ENCODE data around the gene GGN. TPM values are rescaled to one million over a fixed set of nuclear protein-coding genes. Genes with fewer than 3 reads are reported as not detected.

Gene GGN
- total and polyA plus RNA-seq, 9 of the 15 experiments (the other 6 are each of a cell fraction or from before 2014, with no cell fraction given): 0.15 to 0.33 TPM; not detected in 7

- TF ChIP-seq, protein P1, sequence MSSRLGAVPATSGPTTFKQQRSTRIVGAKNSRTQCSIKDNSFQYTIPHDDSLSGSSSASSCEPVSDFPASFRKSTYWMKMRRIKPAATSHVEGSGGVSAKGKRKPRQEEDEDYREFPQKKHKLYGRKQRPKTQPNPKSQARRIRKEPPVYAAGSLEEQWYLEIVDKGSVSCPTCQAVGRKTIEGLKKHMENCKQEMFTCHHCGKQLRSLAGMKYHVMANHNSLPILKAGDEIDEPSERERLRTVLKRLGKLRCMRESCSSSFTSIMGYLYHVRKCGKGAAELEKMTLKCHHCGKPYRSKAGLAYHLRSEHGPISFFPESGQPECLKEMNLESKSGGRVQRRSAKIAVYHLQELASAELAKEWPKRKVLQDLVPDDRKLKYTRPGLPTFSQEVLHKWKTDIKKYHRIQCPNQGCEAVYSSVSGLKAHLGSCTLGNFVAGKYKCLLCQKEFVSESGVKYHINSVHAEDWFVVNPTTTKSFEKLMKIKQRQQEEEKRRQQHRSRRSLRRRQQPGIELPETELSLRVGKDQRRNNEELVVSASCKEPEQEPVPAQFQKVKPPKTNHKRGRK (tag; IDR thresholded peaks at IDR 0.05): no peak
- TF ChIP-seq MTA1 (IDR thresholded peaks at IDR 0.05; ENCODE audit: borderline replicate concordance) (peak; percentile 76; the same call in 1 of the 2 replicates), ZNF584 (CRISPR knock-in tag; IDR thresholded peaks at IDR 0.05; ENCODE audit: low read depth) (no peak), HEY1 (CRISPR knock-in tag; IDR thresholded peaks at IDR 0.05; ENCODE audit: borderline replicate concordance) (no peak), CREB1 (IDR thresholded peaks at IDR 0.05) (peak; percentile 19; the same call in 1 of the 2 replicates), CREB1 (CRISPR knock-in tag; IDR thresholded peaks at IDR 0.05) (peak; percentile 87), ZNF316 (IDR thresholded peaks at IDR 0.05) (no peak), ZNF398 (CRISPR knock-in tag; IDR thresholded peaks at IDR 0.05) (no peak), HNRNPH1 (optimal IDR thresholded peaks at IDR 0.05; ENCODE audit: low read depth, low read length) (no peak), PHF8 (IDR thresholded peaks at IDR 0.05; ENCODE audit: borderline replicate concordance, low read length) (peak; percentile 26; the same call in 1 of the 2 replicates), MTF1 (CRISPR knock-in tag; IDR thresholded peaks at IDR 0.05; ENCODE audit: borderline replicate concordance) (no peak), DIDO1 (tag; IDR thresholded peaks at IDR 0.05; ENCODE audit: low read depth) (no peak), NKRF (IDR thresholded peaks at IDR 0.05; ENCODE audit: borderline replicate concordance) (no peak), ZNF12 (CRISPR knock-in tag; IDR thresholded peaks at IDR 0.05) (no peak), PHF21A (IDR thresholded peaks at IDR 0.05; ENCODE audit: borderline replicate concordance, low read depth) (no peak)
- TF ChIP-seq, protein P2, sequence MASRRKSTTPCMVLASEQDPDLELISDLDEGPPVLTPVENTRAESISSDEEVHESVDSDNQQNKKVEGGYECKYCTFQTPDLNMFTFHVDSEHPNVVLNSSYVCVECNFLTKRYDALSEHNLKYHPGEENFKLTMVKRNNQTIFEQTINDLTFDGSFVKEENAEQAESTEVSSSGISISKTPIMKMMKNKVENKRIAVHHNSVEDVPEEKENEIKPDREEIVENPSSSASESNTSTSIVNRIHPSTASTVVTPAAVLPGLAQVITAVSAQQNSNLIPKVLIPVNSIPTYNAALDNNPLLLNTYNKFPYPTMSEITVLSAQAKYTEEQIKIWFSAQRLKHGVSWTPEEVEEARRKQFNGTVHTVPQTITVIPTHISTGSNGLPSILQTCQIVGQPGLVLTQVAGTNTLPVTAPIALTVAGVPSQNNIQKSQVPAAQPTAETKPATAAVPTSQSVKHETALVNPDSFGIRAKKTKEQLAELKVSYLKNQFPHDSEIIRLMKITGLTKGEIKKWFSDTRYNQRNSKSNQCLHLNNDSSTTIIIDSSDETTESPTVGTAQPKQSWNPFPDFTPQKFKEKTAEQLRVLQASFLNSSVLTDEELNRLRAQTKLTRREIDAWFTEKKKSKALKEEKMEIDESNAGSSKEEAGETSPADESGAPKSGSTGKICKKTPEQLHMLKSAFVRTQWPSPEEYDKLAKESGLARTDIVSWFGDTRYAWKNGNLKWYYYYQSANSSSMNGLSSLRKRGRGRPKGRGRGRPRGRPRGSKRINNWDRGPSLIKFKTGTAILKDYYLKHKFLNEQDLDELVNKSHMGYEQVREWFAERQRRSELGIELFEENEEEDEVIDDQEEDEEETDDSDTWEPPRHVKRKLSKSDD (conservative IDR thresholded peaks at IDR 0.05; ENCODE audit: low read length): no peak
- TF ChIP-seq, protein P3, sequence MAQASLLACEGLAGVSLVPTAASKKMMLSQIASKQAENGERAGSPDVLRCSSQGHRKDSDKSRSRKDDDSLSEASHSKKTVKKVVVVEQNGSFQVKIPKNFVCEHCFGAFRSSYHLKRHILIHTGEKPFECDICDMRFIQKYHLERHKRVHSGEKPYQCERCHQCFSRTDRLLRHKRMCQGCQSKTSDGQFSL (CRISPR knock-in tag; IDR thresholded peaks at IDR 0.05): no peak
- TF ChIP-seq, protein P3 (tag; IDR thresholded peaks at IDR 0.05): no peak
These were observed 30.0 kb upstream of the GGN start (continued) for GRCh38 chr19:38417544-38418506.

Measured in K562 (cell line).